IPS DF 6.9 (cell line): ENCODE data around the gene CDK17.
"Not testable (repeated sequence)": the region's sequence is repeated elsewhere in the genome, so short reads cannot be mapped to it uniquely, and the experiment has no call there.

Experiments
- DNase-seq: peaks from one replicate; pipeline ENCODE4 v3.0.0-alpha.2; 2013; ENCODE audit warnings: low read depth, low spot score
- H3K27ac ChIP-seq: one replicate; pipeline ENCODE4 v1.5.1; 2013; ENCODE audit warnings: low read length, control low read depth
- H3K27me3 ChIP-seq: 2 replicates; pipeline ENCODE4 v1.6.1; 2013; ENCODE audit warnings: mild to moderate bottlenecking, low read length; ENCODE audit not compliant: control insufficient read depth, insufficient read depth
- H3K36me3 ChIP-seq: 2 replicates; pipeline ENCODE4 v1.6.1; 2013; ENCODE audit warnings: low read length; ENCODE audit not compliant: control insufficient read depth, insufficient read depth
- H3K4me1 ChIP-seq: 2 replicates; pipeline ENCODE4 v1.6.1; 2013; ENCODE audit warnings: low read length; ENCODE audit not compliant: control insufficient read depth, insufficient read depth
- H3K4me3 ChIP-seq: 2 replicates; pipeline ENCODE4 v1.5.1; 2013; ENCODE audit warnings: mild to moderate bottlenecking, low read length
- H3K9me3 ChIP-seq: 2 replicates; pipeline ENCODE4 v1.6.1; 2013; ENCODE audit warnings: low read length, inconsistent platforms; ENCODE audit not compliant: control insufficient read depth, insufficient read depth
- WGBS: extraction: QIAGEN DNeasy Blood & Tissue Kit; methylation state at CpG from one replicate; pipeline ENCODE4 v1.1.7; 2013; ENCODE audit warnings: mixed read lengths, missing lambda C conversion rate; ENCODE audit not compliant: insufficient read length, insufficient coverage; 5-methylcytosine and 5-hydroxymethylcytosine counted together

Gene CDK17

GRCh38 chr12:96359328-96359727 lies 40.9 kb downstream of the CDK17 start:
- Histone ChIP-seq H3K4me1 (no peaks in the 10 kb centered on the region), H3K36me3 (no peaks in the 10 kb centered on the region), H3K4me3 (no peak overlapping the region), H3K27me3 (no peaks in the 10 kb centered on the region), H3K9me3 (no peaks in the 10 kb centered on the region), H3K27ac (no peak overlapping the region)
- DNase-seq = no peak

GRCh38 chr12:96356831-96357230 lies 43.4 kb downstream of the CDK17 start:
- no CpG with 5 or more reads among the region's 1 CpG for WGBS
- no peak overlapping the region for H3K4me3 ChIP-seq
- no peak overlapping the region for H3K27ac ChIP-seq
- DNase-seq = no peak
- H3K36me3 ChIP-seq = no peaks in the 10 kb centered on the region
- H3K9me3 ChIP-seq = no peaks in the 10 kb centered on the region
- H3K4me1 ChIP-seq = peaks cover 1% of the 10 kb centered on the region; the same call in 1 of the 2 replicates
- no peaks in the 10 kb centered on the region for H3K27me3 ChIP-seq

DNA sequence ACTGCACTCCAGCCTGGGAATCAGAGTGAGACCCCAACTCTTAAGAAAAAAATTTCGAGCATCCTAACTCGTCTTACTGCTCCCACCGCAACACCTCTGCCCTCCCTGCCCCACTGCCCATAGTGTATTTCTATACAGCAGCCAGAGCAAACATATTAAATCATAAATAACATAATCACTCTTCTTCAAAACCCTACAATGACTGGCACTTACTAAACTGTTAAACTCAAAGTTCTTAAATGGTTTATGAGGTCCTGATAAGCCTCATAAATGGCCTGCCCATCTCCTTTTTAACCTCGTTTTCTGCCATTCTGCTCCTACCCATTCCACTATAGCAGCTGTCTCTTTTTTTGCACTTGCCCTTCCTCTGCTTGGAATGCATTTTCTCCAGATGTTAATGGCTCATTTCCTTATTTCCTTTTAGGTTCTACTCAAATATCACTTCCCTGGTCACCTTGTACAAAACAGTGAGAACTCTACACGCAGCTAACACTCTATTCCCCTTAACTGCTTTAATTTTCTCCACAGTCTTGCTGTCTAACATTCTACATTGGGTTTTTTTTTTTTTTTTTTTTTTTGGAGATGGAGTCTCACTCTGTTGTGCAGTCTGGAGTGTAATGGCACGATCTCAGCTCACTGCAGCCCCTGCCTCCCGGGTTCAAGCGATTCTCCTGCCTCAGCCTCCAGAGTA lies 45.2 kb downstream of the CDK17 start:
- no peaks in the 10 kb centered on the region for H3K27me3 ChIP-seq
- no peak overlapping the region for H3K27ac ChIP-seq
- peaks cover 1% of the 10 kb centered on the region; the same call in 1 of the 2 replicates for H3K4me1 ChIP-seq
- H3K9me3 ChIP-seq = no peaks in the 10 kb centered on the region
- H3K36me3 ChIP-seq = no peaks in the 10 kb centered on the region
- no peak for DNase-seq
- no CpG with 5 or more reads among the region's 8 CpGs for WGBS
- H3K4me3 ChIP-seq = no peak overlapping the region

DNA sequence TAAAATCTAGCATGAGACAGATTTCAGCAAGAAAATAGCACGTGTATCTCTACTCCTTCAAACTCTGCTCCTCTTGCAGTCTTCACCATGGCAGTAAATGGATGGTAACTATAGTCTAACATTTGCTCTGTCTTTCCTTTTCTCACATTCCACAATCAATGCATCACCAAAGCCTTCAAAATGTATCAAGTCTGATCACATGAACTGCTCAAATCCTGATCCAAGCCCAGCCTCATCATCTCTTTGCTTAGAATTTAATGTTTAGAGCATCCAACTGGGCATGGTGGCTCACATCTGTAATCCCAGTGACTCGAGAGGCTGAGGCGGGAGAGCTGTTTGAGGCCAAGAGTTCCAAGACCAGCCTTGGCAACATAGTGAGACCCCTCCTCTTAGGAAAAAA lies 45.9 kb downstream of the CDK17 start:
- Histone ChIP-seq H3K36me3 (no peaks in the 10 kb centered on the region), H3K27ac (no peak overlapping the region), H3K4me1 (peaks cover 1% of the 10 kb centered on the region; the same call in 1 of the 2 replicates), H3K4me3 (no peak overlapping the region), H3K27me3 (no peaks in the 10 kb centered on the region), H3K9me3 (no peaks in the 10 kb centered on the region)
- no peak for DNase-seq
- WGBS = no CpG with 5 or more reads among the region's 3 CpGs

DNA sequence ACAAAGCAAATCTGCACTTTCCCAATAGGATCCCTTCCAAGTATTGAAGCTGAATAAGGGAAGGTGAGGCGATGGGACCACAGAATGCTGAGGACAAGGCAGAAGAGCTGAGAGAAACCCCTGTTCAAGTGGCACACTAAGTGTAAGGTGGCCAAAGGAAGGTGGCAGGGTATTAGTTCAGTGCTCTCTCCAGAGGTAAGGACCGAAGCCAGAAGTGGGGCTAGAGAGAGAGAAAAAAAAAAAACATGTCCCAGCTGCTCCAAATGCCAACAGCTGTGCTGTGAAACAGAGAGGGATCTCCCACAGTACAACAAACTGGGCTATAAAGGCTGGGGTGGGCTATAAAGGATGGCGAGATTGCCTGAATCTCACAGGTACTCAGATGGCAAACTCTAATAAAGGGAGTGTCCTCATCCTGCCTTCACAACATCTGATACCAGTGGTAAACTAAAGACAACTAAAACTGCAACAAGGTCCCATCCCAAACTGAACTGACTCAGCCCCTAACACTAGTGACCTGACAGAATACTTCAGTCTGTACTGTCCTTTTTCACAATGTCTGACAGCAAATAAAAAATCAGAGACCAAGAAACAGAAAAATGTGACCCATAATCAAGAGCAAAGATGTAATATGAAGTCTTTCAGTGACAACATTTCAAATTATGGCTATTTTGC lies 47.9 kb downstream of the CDK17 start:
- Histone ChIP-seq H3K36me3 (no peaks in the 10 kb centered on the region), H3K27ac (no peak overlapping the region), H3K4me3 (no peak overlapping the region), H3K4me1 (peaks cover 1% of the 10 kb centered on the region; the same call in 1 of the 2 replicates), H3K27me3 (no peaks in the 10 kb centered on the region), H3K9me3 (no peaks in the 10 kb centered on the region)
- no peak for DNase-seq
- WGBS = no CpG with 5 or more reads among the region's 3 CpGs

GRCh38 chr12:96350982-96351381 lies 49.3 kb downstream of the CDK17 start:
- no peaks in the 10 kb centered on the region for H3K9me3 ChIP-seq
- no peak overlapping the region for H3K27ac ChIP-seq
- H3K4me3 ChIP-seq = no peak overlapping the region
- H3K36me3 ChIP-seq = no peaks in the 10 kb centered on the region
- H3K27me3 ChIP-seq = no peaks in the 10 kb centered on the region
- DNase-seq = no peak
- peaks cover 1% of the 10 kb centered on the region; the same call in 1 of the 2 replicates for H3K4me1 ChIP-seq
- WGBS = no CpG with 5 or more reads among the region's 1 CpG

DNA sequence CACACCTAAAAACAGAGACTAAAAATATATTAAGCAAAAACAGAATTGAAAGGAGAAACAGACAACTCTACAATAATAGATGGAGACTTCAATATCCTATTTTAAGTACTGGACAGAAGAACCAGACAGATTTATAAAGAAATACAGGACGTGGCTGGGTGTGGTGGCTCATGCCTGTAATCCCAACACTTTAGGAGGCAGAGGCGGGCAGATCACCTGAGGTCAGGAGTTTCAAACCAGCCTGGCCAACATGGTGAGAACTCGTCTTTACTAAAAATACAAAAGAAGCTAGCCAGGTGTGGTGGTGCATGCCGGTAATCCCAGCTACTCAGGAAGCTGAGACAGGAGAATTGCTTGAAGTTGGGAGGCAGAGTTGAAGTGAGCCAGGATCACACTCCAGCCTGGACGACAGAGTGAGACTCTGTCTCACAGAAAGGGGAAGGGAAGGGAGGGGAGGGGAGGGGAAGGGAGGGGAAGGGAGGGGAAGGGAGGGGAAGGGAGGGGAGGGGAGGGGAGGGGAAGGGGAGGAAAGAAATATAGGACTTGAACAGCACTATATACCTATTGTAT lies 53.0 kb downstream of the CDK17 start:
- Histone ChIP-seq H3K9me3 (no peaks in the 10 kb centered on the region), H3K27ac (no peak overlapping the region), H3K27me3 (no peaks in the 10 kb centered on the region), H3K36me3 (no peaks in the 10 kb centered on the region), H3K4me3 (no peak overlapping the region), H3K4me1 (no peaks in the 10 kb centered on the region; the same call in 1 of the 2 replicates)
- DNase-seq = no peak
- WGBS = no CpG with 5 or more reads among the region's 5 CpGs

GRCh38 chr12:96346716-96347115 lies 53.5 kb downstream of the CDK17 start:
- H3K4me1 ChIP-seq, H3K27me3 ChIP-seq, H3K4me3 ChIP-seq, DNase-seq, H3K36me3 ChIP-seq, H3K27ac ChIP-seq, H3K9me3 ChIP-seq: not testable (repeated sequence)
- no CpG with 5 or more reads among the region's 4 CpGs for WGBS

DNA sequence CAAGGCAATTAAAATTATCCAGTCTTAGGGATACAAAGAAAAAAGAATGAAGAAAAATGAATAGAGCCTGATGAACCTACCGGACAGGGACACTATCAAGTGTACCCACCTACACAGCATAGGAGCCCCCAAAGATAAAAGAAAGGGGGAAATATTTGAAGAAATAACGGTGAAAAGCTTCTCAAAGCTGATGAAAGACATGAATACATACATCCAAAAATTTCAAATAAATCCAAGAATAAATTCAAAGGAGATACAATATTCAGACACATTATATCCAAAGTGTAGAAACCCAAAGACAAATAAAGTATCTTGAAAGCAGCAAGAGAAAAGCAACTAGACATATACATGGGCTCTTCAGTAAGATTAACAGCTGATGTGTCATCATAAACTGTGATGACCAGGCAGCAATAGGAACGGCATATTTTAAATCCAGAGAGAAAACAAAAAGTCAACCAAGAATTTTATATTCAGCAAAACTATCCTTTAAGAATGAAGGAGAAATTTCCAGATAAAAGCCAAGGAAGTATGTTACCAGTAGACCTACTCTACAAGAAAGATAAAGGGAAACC lies 56.0 kb downstream of the CDK17 start:
- H3K4me3 ChIP-seq = no peak overlapping the region
- no peaks in the 10 kb centered on the region for H3K9me3 ChIP-seq
- no peak for DNase-seq
- no peaks in the 10 kb centered on the region for H3K36me3 ChIP-seq
- no peaks in the 10 kb centered on the region for H3K27me3 ChIP-seq
- no peaks in the 10 kb centered on the region for H3K4me1 ChIP-seq
- WGBS = no CpG with 5 or more reads among the region's 3 CpGs
- H3K27ac ChIP-seq = no peak overlapping the region

DNA sequence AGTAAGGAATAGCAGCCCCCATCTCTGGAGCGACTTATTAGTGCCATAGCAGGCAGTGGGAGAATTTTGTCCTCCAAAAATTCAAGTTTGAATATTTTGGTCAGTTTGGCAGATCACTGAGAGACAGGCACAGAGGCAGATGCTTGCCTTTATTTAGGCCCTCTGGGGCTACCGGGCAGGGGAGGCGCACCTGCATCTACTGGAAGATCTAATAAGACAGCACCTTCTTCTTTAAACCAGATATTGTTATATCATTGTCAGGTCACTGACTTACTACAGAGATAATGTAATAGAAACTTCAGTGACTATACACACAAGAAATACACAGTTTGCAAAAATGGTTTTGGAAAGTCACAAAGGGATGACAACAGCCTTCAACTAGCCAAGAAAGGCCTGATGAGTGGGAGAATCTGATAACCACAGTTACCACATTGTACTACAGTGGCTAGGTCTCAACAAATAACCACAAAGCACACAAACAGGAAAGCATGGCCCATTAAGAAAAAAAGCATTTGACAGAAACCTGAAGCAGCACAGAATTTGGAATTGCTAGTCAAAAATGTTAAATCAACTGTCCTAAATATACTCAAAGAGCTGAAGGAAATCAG lies 56.8 kb downstream of the CDK17 start:
- Histone ChIP-seq H3K27me3 (no peaks in the 10 kb centered on the region), H3K4me1 (no peaks in the 10 kb centered on the region), H3K9me3 (no peaks in the 10 kb centered on the region), H3K36me3 (no peaks in the 10 kb centered on the region), H3K27ac (no peak overlapping the region), H3K4me3 (no peak overlapping the region)
- no peak for DNase-seq
- WGBS = no CpG with 5 or more reads among the region's 3 CpGs
